Measurements from ENCODE around the gene FATE1. TPM values are rescaled to one million over a fixed set of nuclear protein-coding genes. Genes with fewer than 3 reads are reported as not detected.

The FATE1 gene
- total and polyA plus RNA-seq, 2 of the 13 experiments (the other 11 are each of a cell fraction or from before 2014, with no cell fraction given): not detected

DNA sequence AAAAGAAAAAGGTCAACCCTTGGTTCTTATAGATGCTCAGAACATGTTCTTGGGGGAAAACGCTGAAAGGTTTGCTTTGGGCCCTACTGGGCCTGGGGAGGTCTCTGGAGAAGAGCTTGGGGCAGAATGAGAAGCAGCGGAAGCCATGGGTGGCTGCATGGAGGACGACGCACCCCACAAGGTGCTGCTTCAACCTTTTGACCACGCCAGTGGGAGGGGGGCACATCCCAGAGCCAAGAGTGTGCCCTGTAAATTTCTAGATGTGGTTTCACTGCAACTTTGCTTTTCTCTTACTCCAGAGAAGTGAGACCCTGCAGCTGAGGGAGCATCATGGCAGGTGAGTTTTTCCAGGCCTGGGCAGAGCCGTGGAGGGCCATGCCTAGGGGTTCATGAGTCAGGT lies 17.4 kb upstream of the FATE1 start:
- H3K9ac ChIP-seq (ENCODE audit: insufficient read depth, low read depth, low read length): no peak overlapping the region
- BruUV-seq (replicated peaks): no TSS peak
- CTCF ChIA-PET (ENCODE audit: low intra/inter-chr PET ratio, low total read pairs): no interaction called here
- H3K79me2 ChIP-seq (ENCODE audit: insufficient read depth, low read length): no peaks in the 10 kb centered on the region
- ATAC-seq (no peak), FAIRE-seq (no peak), DNase-seq (ENCODE audit: low spot score) (no peak)
- no peaks in the 10 kb centered on the region for H3K4me1 ChIP-seq (ENCODE audit: insufficient read depth, low read length)
- 10% methylated on average over 1 of the region's 6 CpGs for WGBS (ENCODE audit: low lambda C conversion rate)
- H3K4me3 ChIP-seq (replicated peaks in 1 of 3; ENCODE audit: insufficient read depth in 1 of 3, low read depth in 2 of 3, low read length in 3 of 3): no peak overlapping the region
- H4K20me1 ChIP-seq (ENCODE audit: insufficient read depth, low read length): no peaks in the 10 kb centered on the region
- no peaks in the 10 kb centered on the region for H3K9me3 ChIP-seq (ENCODE audit: low read length)
- no peaks in the 10 kb centered on the region for H3K36me3 ChIP-seq (replicated peaks in 1 of 2; ENCODE audit: control insufficient read depth in 1 of 2, insufficient read depth in 2 of 2, low read length in 2 of 2)
- no peak overlapping the region for H2AFZ ChIP-seq (ENCODE audit: low read length)
- in situ Hi-C loops (cut with HindIII; ENCODE audit: extremely low pct_ligation_motif_present, low pct_unique_long_range_greater_than_20kb) (loop anchor here (25.0 kb wide), 1 partner anchor 186 kb away; no protein-coding TSS in a partner anchor), intact Hi-C loops (cut with micrococcal nuclease; ENCODE audit: unreplicated experiment) (no loop called here)
- no peak overlapping the region for H3K27ac ChIP-seq (ENCODE audit: extremely low read length, insufficient read depth, low read length)
- H3K27me3 ChIP-seq (ENCODE audit: control insufficient read depth in 1 of 2, insufficient read depth in 2 of 2, low read length in 2 of 2): no peaks in the 10 kb centered on the region
- POLR2A ChIA-PET: no interaction called here
- no peak for TF ChIP-seq TMF1 (CRISPR knock-in tag; IDR thresholded peaks at IDR 0.05; ENCODE audit: low read depth)
- no peak for TF ChIP-seq JUN (CRISPR knock-in tag; IDR thresholded peaks at IDR 0.05)
- no peak for TF ChIP-seq ZNF652 (CRISPR knock-in tag; IDR thresholded peaks at IDR 0.05; ENCODE audit: borderline replicate concordance, low read depth)
- no peak for TF ChIP-seq CBX5 (CRISPR knock-in tag; IDR thresholded peaks at IDR 0.05; ENCODE audit: borderline replicate concordance)
- TF ChIP-seq THYN1 (CRISPR knock-in tag; IDR thresholded peaks at IDR 0.05; ENCODE audit: borderline replicate concordance, low read depth): no peak
- no peak for TF ChIP-seq POGZ (CRISPR knock-in tag; IDR thresholded peaks at IDR 0.05)
- TF ChIP-seq, protein P1, sequence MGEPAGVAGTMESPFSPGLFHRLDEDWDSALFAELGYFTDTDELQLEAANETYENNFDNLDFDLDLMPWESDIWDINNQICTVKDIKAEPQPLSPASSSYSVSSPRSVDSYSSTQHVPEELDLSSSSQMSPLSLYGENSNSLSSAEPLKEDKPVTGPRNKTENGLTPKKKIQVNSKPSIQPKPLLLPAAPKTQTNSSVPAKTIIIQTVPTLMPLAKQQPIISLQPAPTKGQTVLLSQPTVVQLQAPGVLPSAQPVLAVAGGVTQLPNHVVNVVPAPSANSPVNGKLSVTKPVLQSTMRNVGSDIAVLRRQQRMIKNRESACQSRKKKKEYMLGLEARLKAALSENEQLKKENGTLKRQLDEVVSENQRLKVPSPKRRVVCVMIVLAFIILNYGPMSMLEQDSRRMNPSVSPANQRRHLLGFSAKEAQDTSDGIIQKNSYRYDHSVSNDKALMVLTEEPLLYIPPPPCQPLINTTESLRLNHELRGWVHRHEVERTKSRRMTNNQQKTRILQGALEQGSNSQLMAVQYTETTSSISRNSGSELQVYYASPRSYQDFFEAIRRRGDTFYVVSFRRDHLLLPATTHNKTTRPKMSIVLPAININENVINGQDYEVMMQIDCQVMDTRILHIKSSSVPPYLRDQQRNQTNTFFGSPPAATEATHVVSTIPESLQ (CRISPR knock-in tag; conservative IDR thresholded peaks at IDR 0.05): no peak
- TF ChIP-seq ZNF234 (CRISPR knock-in tag; conservative IDR thresholded peaks at IDR 0.05): no peak
- TF ChIP-seq ZSCAN25 (CRISPR knock-in tag; IDR thresholded peaks at IDR 0.05): no peak
- no peak for TF ChIP-seq RORA (CRISPR knock-in tag; IDR thresholded peaks at IDR 0.05)
- TF ChIP-seq SOX13 (IDR thresholded peaks at IDR 0.05): no peak
- no peak for TF ChIP-seq SOX13 (CRISPR knock-in tag; conservative IDR thresholded peaks at IDR 0.05 in 1 of 2, IDR thresholded peaks at IDR 0.05 in 1 of 2)
- TF ChIP-seq NKX3-1 (CRISPR knock-in tag; IDR thresholded peaks at IDR 0.05): no peak
- TF ChIP-seq ZNF570 (CRISPR knock-in tag; IDR thresholded peaks at IDR 0.05; ENCODE audit: borderline replicate concordance): no peak
- TF ChIP-seq MLLT10 (CRISPR knock-in tag; IDR thresholded peaks at IDR 0.05): no peak
- no peak for TF ChIP-seq SRSF1 (optimal IDR thresholded peaks at IDR 0.05; ENCODE audit: low read depth, low read length)
- no peak for TF ChIP-seq ZKSCAN8 (CRISPR knock-in tag; IDR thresholded peaks at IDR 0.05; ENCODE audit: borderline replicate concordance)
- TF ChIP-seq MEIS1 (CRISPR knock-in tag; IDR thresholded peaks at IDR 0.05; ENCODE audit: borderline replicate concordance): no peak
- TF ChIP-seq, protein P2, sequence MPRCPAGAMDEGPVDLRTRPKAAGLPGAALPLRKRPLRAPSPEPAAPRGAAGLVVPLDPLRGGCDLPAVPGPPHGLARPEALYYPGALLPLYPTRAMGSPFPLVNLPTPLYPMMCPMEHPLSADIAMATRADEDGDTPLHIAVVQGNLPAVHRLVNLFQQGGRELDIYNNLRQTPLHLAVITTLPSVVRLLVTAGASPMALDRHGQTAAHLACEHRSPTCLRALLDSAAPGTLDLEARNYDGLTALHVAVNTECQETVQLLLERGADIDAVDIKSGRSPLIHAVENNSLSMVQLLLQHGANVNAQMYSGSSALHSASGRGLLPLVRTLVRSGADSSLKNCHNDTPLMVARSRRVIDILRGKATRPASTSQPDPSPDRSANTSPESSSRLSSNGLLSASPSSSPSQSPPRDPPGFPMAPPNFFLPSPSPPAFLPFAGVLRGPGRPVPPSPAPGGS (CRISPR knock-in tag; IDR thresholded peaks at IDR 0.05): no peak
- TF ChIP-seq NR2F6 (IDR thresholded peaks at IDR 0.05): no peak
- TF ChIP-seq NR2F6 (CRISPR knock-in tag; IDR thresholded peaks at IDR 0.05): no peak
- H3K4me2 ChIP-seq (ENCODE audit: low read depth, low read length): no peak overlapping the region
